NB4 (cell line): Measurements from ENCODE around the gene IL10.
A peak's percentile ranks its signal among the peaks of the same experiment; 100 is the strongest.

Experiments
- DNase-seq: peaks from one replicate; pipeline ENCODE4 v3.0.0; 2010; ENCODE audit warnings: low read depth
- H3K4me3 ChIP-seq: one replicate; pipeline ENCODE4 v1.5.1; 2011; ENCODE audit warnings: mild to moderate bottlenecking, low read depth, low read length, moderate library complexity
- MYC ChIP-seq: IDR thresholded peaks from 2 replicates; pipeline ENCODE4 v1.6.1; 2011; ENCODE audit warnings: low read depth, low read length
- POLR2A ChIP-seq: IDR thresholded peaks from 2 replicates; pipeline ENCODE4 v1.6.1; 2011; ENCODE audit warnings: mild to moderate bottlenecking; ENCODE audit not compliant: insufficient read length; ENCODE audit errors: extremely low read depth
- TF ChIP-seq, protein P1 (sequence below): IDR thresholded peaks from one replicate; pipeline ENCODE4 v1.5.1; 2012; ENCODE audit warnings: low read depth, low read length
- TF ChIP-seq, protein P2 (sequence below): IDR thresholded peaks from 2 replicates; pipeline ENCODE4 v1.6.1; 2011; ENCODE audit warnings: low read depth, low read length

Gene IL10

DNA sequence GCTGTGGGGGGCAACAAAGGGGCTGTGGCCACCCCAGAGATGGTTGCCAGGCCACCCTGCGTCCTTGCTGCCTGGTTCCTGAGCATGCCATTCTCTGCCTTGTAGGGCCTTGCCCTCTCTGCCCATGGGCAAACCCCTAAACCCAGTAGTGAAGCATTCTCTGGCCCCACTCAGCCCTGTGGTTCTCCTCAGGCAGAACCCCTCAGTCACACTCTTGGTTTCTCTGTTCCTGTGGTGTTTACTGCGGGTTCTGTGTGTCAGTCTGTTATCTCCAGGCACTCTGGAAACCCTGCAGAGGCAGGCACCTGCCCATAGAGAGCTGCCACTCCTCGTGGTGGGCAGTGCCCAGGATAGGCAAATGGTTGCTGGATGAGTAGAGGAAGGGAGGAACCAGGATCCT is 42.8 kb downstream of the IL10 start:
- no peak for DNase-seq
- no peak overlapping the region for H3K4me3 ChIP-seq
- no peak for TF ChIP-seq MYC
- TF ChIP-seq POLR2A, result no peak
- TF ChIP-seq, protein P1, sequence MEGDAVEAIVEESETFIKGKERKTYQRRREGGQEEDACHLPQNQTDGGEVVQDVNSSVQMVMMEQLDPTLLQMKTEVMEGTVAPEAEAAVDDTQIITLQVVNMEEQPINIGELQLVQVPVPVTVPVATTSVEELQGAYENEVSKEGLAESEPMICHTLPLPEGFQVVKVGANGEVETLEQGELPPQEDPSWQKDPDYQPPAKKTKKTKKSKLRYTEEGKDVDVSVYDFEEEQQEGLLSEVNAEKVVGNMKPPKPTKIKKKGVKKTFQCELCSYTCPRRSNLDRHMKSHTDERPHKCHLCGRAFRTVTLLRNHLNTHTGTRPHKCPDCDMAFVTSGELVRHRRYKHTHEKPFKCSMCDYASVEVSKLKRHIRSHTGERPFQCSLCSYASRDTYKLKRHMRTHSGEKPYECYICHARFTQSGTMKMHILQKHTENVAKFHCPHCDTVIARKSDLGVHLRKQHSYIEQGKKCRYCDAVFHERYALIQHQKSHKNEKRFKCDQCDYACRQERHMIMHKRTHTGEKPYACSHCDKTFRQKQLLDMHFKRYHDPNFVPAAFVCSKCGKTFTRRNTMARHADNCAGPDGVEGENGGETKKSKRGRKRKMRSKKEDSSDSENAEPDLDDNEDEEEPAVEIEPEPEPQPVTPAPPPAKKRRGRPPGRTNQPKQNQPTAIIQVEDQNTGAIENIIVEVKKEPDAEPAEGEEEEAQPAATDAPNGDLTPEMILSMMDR, result no peak
- TF ChIP-seq, protein P2, sequence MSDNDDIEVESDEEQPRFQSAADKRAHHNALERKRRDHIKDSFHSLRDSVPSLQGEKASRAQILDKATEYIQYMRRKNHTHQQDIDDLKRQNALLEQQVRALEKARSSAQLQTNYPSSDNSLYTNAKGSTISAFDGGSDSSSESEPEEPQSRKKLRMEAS, result no peak

DNA sequence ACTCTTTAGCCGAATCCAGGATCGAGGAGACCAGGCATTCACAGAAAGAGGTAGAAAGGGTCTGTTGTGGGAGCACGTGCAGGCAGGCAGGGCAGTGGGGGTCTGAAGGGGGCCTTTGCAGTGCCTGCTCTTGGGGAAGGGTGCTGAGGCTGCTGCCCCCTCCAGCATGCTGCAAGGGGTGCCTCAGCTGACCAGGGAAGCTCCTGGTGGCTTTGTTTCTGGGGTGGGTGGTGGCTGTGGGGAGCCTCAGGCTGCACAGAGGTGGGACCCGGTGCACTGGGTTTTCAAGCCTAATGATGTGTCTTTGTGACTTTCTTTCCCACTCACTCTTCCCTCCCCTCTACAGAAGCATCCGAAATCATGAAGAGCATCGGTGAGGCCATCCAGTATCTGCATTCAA is 43.2 kb downstream of the IL10 start:
- DNase-seq, result no peak
- no peak for TF ChIP-seq MYC
- TF ChIP-seq POLR2A, result no peak
- TF ChIP-seq, protein P2, result no peak
- TF ChIP-seq, protein P1, result no peak
- H3K4me3 ChIP-seq, result no peak overlapping the region

DNA sequence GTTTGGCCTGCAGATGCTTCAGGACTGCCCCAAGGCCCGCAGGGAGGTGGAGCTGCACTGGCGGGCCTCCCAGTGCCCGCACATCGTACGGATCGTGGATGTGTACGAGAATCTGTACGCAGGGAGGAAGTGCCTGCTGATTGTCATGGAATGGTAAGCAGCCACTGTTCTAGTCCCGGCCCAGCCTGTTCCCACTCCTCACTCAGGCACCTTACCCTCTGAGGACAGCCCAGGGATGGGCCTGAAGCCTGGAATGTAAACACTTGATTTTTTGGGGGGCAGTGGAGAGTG is 43.7 kb downstream of the IL10 start:
- H3K4me3 ChIP-seq, result no peak overlapping the region
- no peak for DNase-seq
- TF ChIP-seq, protein P2, result no peak
- TF ChIP-seq MYC (no peak), POLR2A (no peak)
- TF ChIP-seq, protein P1, result no peak

DNA sequence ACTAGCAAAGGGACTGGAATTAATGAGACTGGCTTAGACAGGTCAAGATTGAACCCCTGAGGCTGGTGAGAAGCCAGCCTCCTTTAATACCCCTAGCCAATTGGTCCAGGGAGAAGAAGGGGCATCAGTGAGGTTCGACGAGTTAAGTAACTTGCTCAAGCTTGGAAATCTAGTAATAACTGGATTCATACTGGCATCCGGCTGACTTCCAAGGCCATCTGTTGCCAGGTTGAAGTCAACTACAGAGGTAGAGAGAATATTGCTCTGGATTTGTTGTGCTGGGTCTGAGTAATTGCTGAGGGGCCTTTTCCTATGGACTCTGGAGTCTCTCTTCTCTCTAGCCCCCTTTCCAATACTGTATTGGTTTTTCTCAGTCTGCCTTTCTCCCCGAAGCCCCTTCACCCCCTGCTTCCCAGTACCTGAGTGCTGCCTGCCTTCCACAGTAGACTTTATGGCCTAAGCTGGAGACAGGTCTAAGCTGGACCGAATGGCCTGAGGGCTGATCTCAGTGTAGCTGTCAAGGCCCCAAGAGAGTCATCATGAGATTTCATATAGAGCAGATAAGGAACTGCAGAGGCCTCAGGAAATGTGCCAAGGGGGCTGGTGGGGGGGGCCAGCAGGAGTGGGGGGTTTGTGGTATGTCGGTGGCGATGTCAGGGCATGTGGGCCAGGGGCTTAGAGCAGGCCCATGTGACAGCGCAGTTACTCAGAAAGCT is 44.2 kb downstream of the IL10 start:
- no peak for DNase-seq
- no peak for TF ChIP-seq MYC
- TF ChIP-seq, protein P1, result no peak
- TF ChIP-seq, protein P2, result no peak
- no peak for TF ChIP-seq POLR2A
- no peak overlapping the region for H3K4me3 ChIP-seq

DNA sequence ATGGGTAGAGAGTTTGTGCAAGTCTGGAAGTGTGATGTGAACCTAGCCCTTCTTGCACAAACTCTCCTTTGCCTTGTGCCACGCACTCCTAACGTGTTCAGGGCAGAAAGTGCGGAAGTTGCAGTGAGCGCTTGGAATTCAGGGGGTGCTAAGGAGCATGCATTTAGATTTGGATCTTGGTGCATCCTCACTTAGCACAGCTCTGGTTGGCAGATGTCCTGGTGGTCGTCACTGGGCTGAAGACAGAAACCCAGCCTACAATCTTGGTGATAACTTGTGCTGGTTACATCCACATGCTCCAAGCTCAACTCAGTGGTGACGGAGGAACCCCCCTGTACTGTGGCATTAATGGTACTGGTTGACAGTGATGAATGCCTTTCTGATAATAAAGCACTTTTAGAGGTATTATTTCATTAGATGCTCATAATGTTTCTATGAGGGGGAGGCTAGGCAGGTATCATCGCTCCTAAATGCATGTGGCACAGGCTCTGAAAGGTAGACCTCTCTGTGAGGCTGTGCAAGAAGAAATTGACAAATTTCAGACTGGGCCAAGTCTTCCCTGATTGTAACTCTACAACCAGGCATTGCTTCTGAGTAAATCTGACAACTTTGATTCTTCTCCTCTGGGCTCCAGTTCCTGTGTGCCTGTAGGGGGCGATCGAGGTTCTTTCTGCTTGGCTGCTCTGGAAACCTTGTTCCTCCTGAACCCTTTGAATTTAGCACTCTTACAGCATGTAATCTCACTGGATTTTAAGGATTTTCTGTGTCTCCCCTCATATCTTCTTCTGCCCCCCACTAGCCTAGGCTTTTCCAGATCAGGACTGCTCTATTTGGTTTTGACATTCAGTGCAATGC is 47.0 kb downstream of the IL10 start:
- peak; percentile 73 for DNase-seq
- no peak overlapping the region for H3K4me3 ChIP-seq
- TF ChIP-seq, protein P1, result peak; percentile 83
- TF ChIP-seq POLR2A, result no peak
- no peak for TF ChIP-seq MYC
- TF ChIP-seq, protein P2, result no peak
